Astrocyte (in vitro differentiated cells and primary cell): ENCODE results near the gene CCT5. TPM values are rescaled to one million over a fixed set of nuclear protein-coding genes. Genes with fewer than 3 reads are reported as not detected.

ENCODE experiments used
- DNase-seq: peaks from one replicate; pipeline ENCODE4 v3.0.0-alpha.2; 2010; ENCODE audit warnings: low read depth
- FAIRE-seq: peaks from 2 replicates; lab custom pipeline; 2011; peaks lifted over from hg19 to GRCh38; lab: Jason Lieb, UNC
- H2AFZ ChIP-seq: 2 replicates; pipeline ENCODE4 v1.6.0; 2012; ENCODE audit warnings: low read depth, low read length, inconsistent platforms
- H3K27ac ChIP-seq: 2 replicates; pipeline ENCODE4 v1.5.1; 2011; ENCODE audit warnings: low read depth, low read length, inconsistent platforms
- H3K27me3 ChIP-seq: 2 replicates; pipeline ENCODE4 v1.6.0; 2011; ENCODE audit warnings: low read length, inconsistent platforms; ENCODE audit not compliant: insufficient read depth
- H3K36me3 ChIP-seq: 2 replicates; pipeline ENCODE4 v1.5.1; 2011; ENCODE audit warnings: low read length, inconsistent platforms; ENCODE audit not compliant: insufficient read depth
- H3K4me1 ChIP-seq: 2 replicates; pipeline ENCODE4 v1.5.1; 2011; ENCODE audit warnings: low read length, inconsistent platforms; ENCODE audit not compliant: insufficient read depth
- H3K4me2 ChIP-seq: 2 replicates; pipeline ENCODE4 v1.6.0; 2012; ENCODE audit warnings: low read length, inconsistent platforms
- H3K4me3 ChIP-seq: 2 replicates; pipeline ENCODE4 v1.5.1; 2011; ENCODE audit warnings: low read depth, mild to moderate bottlenecking, low read length, inconsistent platforms; ENCODE audit not compliant: insufficient read depth
- H3K79me2 ChIP-seq: 2 replicates; pipeline ENCODE4 v1.6.0; 2012; ENCODE audit warnings: mild to moderate bottlenecking, low read length, inconsistent platforms; ENCODE audit not compliant: insufficient read depth
- H3K9ac ChIP-seq: 2 replicates; pipeline ENCODE4 v1.6.0; 2012; ENCODE audit warnings: mild to moderate bottlenecking, low read length, inconsistent platforms
- H3K9me3 ChIP-seq: 2 replicates; pipeline ENCODE4 v1.5.1; 2012; ENCODE audit warnings: low read depth, mild to moderate bottlenecking, low read length, inconsistent platforms; ENCODE audit not compliant: insufficient read depth
- H4K20me1 ChIP-seq: 2 replicates; pipeline ENCODE4 v1.6.0; 2012; ENCODE audit warnings: low read length, inconsistent platforms; ENCODE audit not compliant: insufficient read depth
- H3K27ac Mint-ChIP-seq: one replicate; pipeline ENCODE4 v1.8.0; 2021; ENCODE audit warnings: mild to moderate bottlenecking, mixed read lengths; ENCODE audit not compliant: unreplicated experiment
- H3K27me3 Mint-ChIP-seq: one replicate; pipeline ENCODE4 v1.8.0; 2021; ENCODE audit warnings: low read depth, mixed read lengths; ENCODE audit not compliant: unreplicated experiment
- H3K36me3 Mint-ChIP-seq: one replicate; pipeline ENCODE4 v1.8.0; 2021; ENCODE audit warnings: low read depth, mixed read lengths; ENCODE audit not compliant: unreplicated experiment
- H3K4me1 Mint-ChIP-seq: one replicate; pipeline ENCODE4 v1.8.0; 2021; ENCODE audit warnings: low read depth, mixed read lengths; ENCODE audit not compliant: unreplicated experiment
- H3K4me3 Mint-ChIP-seq: one replicate; pipeline ENCODE4 v1.8.0; 2021; ENCODE audit warnings: mild to moderate bottlenecking, moderate library complexity, mixed read lengths; ENCODE audit not compliant: unreplicated experiment
- H3K9me3 Mint-ChIP-seq: one replicate; pipeline ENCODE4 v1.8.0; 2021; ENCODE audit warnings: mild to moderate bottlenecking, mixed read lengths; ENCODE audit not compliant: unreplicated experiment
- EZH2 ChIP-seq: IDR thresholded peaks from 2 replicates; pipeline ENCODE4 v1.6.1; 2012; ENCODE audit warnings: mild to moderate bottlenecking, low read length, inconsistent platforms; ENCODE audit not compliant: insufficient read depth
- total RNA-seq: library from RNA; stranded (reverse); gene quantifications from 2 replicates; pipeline ENCODE4 v1.2.1, GENCODE V29; 2021
- TF ChIP-seq, protein P1 (sequence below): IDR thresholded peaks from 2 replicates; pipeline ENCODE4 v1.5.1; 2011; ENCODE audit warnings: low read depth, mild to moderate bottlenecking, inconsistent platforms, low read length, moderate library complexity; ENCODE audit not compliant: insufficient read depth

Gene CCT5
- total RNA-seq, 1 donor from 2014 or later = 276 TPM

DNA sequence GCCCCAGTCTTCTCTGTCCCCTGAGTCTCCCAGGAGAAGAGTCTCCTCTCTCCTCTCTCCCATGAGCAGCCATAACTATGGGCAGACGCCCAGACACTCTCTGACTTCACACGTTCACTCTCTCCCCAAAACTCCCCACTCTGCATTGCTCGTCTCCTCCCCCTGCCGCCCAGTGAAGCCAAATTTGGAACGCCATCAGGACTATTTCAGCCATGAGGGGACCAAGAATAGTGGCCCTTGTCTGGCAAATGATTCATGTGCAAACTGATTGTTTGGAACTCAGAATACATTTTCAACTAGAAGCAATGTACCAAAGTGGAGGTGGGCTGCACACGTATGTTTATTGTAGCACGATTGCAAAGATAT, 36.8 kb downstream of the CCT5 start:
- no peak overlapping the region for H3K9ac ChIP-seq
- Mint-ChIP-seq H3K4me3 (no peak overlapping the region), H3K27me3 (no peaks in the 10 kb centered on the region), H3K27ac (no peak overlapping the region), H3K9me3 (peaks cover 4% of the 10 kb centered on the region), H3K4me1 (no peaks in the 10 kb centered on the region), H3K36me3 (peaks cover 28% of the 10 kb centered on the region)
- H3K9me3 ChIP-seq = no peaks in the 10 kb centered on the region
- H4K20me1 ChIP-seq = peaks cover 7% of the 10 kb centered on the region
- H3K27ac ChIP-seq = no peak overlapping the region
- no peak overlapping the region for H3K4me2 ChIP-seq
- no peak overlapping the region for H3K4me3 ChIP-seq
- FAIRE-seq (no peak), DNase-seq (no peak)
- H3K36me3 ChIP-seq = no peaks in the 10 kb centered on the region
- H2AFZ ChIP-seq = no peak overlapping the region
- no peaks in the 10 kb centered on the region for H3K4me1 ChIP-seq
- no peak for TF ChIP-seq EZH2
- TF ChIP-seq, protein P1, sequence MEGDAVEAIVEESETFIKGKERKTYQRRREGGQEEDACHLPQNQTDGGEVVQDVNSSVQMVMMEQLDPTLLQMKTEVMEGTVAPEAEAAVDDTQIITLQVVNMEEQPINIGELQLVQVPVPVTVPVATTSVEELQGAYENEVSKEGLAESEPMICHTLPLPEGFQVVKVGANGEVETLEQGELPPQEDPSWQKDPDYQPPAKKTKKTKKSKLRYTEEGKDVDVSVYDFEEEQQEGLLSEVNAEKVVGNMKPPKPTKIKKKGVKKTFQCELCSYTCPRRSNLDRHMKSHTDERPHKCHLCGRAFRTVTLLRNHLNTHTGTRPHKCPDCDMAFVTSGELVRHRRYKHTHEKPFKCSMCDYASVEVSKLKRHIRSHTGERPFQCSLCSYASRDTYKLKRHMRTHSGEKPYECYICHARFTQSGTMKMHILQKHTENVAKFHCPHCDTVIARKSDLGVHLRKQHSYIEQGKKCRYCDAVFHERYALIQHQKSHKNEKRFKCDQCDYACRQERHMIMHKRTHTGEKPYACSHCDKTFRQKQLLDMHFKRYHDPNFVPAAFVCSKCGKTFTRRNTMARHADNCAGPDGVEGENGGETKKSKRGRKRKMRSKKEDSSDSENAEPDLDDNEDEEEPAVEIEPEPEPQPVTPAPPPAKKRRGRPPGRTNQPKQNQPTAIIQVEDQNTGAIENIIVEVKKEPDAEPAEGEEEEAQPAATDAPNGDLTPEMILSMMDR = no peak
- H3K27me3 ChIP-seq = no peaks in the 10 kb centered on the region
- H3K79me2 ChIP-seq = no peaks in the 10 kb centered on the region

DNA sequence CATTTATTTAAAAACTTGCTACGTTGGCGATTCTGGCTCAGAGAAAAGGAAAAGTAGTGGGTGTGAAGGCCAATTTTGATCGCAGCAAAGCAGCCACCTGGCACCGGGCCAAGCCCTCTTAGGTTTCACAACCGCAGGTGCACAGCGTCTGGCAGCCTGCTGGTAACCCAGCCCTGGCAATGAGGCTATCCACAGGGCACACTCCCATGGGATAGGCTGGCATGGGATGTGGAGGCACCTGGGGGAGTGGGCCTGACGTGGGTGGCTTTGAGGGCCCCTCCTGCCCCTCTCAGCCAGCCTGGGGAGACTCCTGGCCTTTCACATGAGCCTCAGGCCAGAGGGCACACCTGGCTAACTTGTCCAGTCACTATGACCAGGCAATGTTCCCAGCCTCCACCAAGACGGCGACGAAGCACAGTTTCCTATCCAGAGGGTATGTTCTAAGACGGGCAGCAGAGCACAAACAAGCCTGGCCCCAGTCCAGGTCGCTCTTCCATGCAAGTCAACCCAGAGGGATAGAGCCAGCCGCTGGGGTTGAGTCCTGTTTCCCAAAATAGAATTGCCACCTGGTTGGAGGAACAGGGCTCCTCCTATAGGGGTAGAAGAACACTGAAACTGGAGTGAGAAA, 38.6 kb downstream of the CCT5 start:
- no peak overlapping the region for H3K9ac ChIP-seq
- Mint-ChIP-seq H3K9me3 (peaks cover 4% of the 10 kb centered on the region), H3K27ac (no peak overlapping the region), H3K4me1 (no peaks in the 10 kb centered on the region), H3K27me3 (no peaks in the 10 kb centered on the region), H3K4me3 (no peak overlapping the region), H3K36me3 (peaks cover 24% of the 10 kb centered on the region)
- TF ChIP-seq, protein P1 = no peak
- peaks cover 7% of the 10 kb centered on the region for H4K20me1 ChIP-seq
- H3K27me3 ChIP-seq = no peaks in the 10 kb centered on the region
- no peaks in the 10 kb centered on the region for H3K79me2 ChIP-seq
- no peak overlapping the region for H3K4me2 ChIP-seq
- H3K9me3 ChIP-seq = no peaks in the 10 kb centered on the region
- no peak overlapping the region for H3K27ac ChIP-seq
- FAIRE-seq (no peak), DNase-seq (no peak)
- H3K4me1 ChIP-seq = no peaks in the 10 kb centered on the region
- H3K4me3 ChIP-seq = no peak overlapping the region
- no peak overlapping the region for H2AFZ ChIP-seq
- no peaks in the 10 kb centered on the region for H3K36me3 ChIP-seq

DNA sequence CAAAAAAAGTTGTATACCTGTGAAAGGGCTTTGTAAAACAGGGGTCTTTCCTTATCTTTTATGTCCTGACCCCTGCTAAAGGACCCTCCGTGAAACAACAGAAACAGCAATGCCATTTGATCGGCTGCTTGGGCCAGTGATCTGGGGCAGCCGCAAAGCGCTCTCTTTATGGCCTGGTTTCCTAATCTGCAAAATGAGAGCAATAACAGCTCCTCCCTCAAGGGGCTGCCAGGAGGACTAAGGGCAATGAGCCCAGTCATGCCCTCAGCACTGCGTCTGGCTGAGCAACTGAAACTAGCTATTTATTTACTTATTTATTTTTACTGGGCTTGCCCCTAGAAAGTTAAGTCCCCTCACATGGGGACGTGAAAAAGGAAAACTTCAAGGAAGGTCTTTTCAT, 39.3 kb downstream of the CCT5 start:
- Histone ChIP-seq H3K4me1 (no peaks in the 10 kb centered on the region), H4K20me1 (peaks cover 7% of the 10 kb centered on the region), H3K79me2 (no peaks in the 10 kb centered on the region), H3K27me3 (no peaks in the 10 kb centered on the region), H3K9me3 (no peaks in the 10 kb centered on the region), H3K4me3 (no peak overlapping the region), H3K27ac (no peak overlapping the region), H3K4me2 (no peak overlapping the region), H3K9ac (no peak overlapping the region), H3K36me3 (no peaks in the 10 kb centered on the region), H2AFZ (no peak overlapping the region)
- Mint-ChIP-seq H3K4me1 (no peaks in the 10 kb centered on the region), H3K27me3 (no peaks in the 10 kb centered on the region), H3K4me3 (no peak overlapping the region), H3K36me3 (peaks cover 24% of the 10 kb centered on the region), H3K27ac (no peak overlapping the region), H3K9me3 (peaks cover 4% of the 10 kb centered on the region)
- FAIRE-seq (no peak), DNase-seq (no peak)
- no peak for TF ChIP-seq EZH2
- TF ChIP-seq, protein P1 = no peak
